IgD-negative memory B cell (primary cell): ENCODE measurements around the gene ACE. TPM values are rescaled to one million over a fixed set of nuclear protein-coding genes. Genes with fewer than 3 reads are reported as not detected.

Experiments used
- H3K27ac Mint-ChIP-seq, 3 donors: one replicate each; pipeline ENCODE4 v1.8.0; 2020 to 2022; ENCODE audit warnings: mild to moderate bottlenecking in 3 of 3, mixed read lengths in 3 of 3, moderate library complexity in 1 of 3
- H3K27me3 Mint-ChIP-seq: one replicate; pipeline ENCODE4 v1.8.0; 2021; ENCODE audit warnings: mixed read lengths
- H3K36me3 Mint-ChIP-seq: one replicate; pipeline ENCODE4 v1.8.0; 2020; ENCODE audit warnings: mild to moderate bottlenecking, mixed read lengths
- H3K4me1 Mint-ChIP-seq, 3 donors: one replicate each; pipeline ENCODE4 v1.8.0; 2020 to 2022; ENCODE audit warnings: mixed read lengths in 3 of 3, mild to moderate bottlenecking in 1 of 3
- H3K4me3 Mint-ChIP-seq, 4 donors: one replicate each; pipeline ENCODE4 v1.8.0; 2020 to 2022; ENCODE audit warnings: mild to moderate bottlenecking in 4 of 4, mixed read lengths in 4 of 4, moderate library complexity in 3 of 4
- H3K9me3 Mint-ChIP-seq, 3 donors: one replicate each; pipeline ENCODE4 v1.8.0; 2020 to 2021; ENCODE audit warnings: mixed read lengths in 3 of 3, mild to moderate bottlenecking in 1 of 3
- polyA plus RNA-seq: library from polyadenylated mRNA; unstranded; fragments of 300-500 nt; fragmentation: Illumina TruSeq; gene quantifications from one replicate; pipeline ENCODE4 v1.2.3, GENCODE V29; 2021

The ACE gene
- polyA plus RNA-seq, result 2.0 TPM

GRCh38 chr17:63476854-63477479 is at the start of gene ACE:
TSS of gene ACE (plus strand) at chr17:63477061. CDS start at chr17:63477095, 34 bp downstream.
- Mint-ChIP-seq H3K27me3 (peaks cover 19% of the 10 kb centered on the region), H3K4me1 (peaks cover 0 to 10% (median 0%) of the 10 kb centered on the region in 3 donors), H3K9me3 (peaks cover 0 to 2% (median 0%) of the 10 kb centered on the region in 3 donors), H3K27ac (peak within 1 kb of the TSS in 1 of 3 donors; percentile 65), H3K36me3 (no peaks in the 10 kb centered on the region), H3K4me3 (peak within 1 kb of the TSS; percentile 40 to 92 (median 77))

GRCh38 chr17:63429766-63430165 is 47.1 kb upstream of the ACE start:
- Mint-ChIP-seq H3K27ac (no peak overlapping the region), H3K4me1 (peaks cover 2 to 13% (median 10%) of the 10 kb centered on the region in 3 donors), H3K27me3 (peaks cover 9% of the 10 kb centered on the region), H3K36me3 (no peaks in the 10 kb centered on the region), H3K4me3 (no peak overlapping the region), H3K9me3 (no peaks in the 10 kb centered on the region)

GRCh38 chr17:63430223-63430622 is 46.6 kb upstream of the ACE start:
- H3K36me3 Mint-ChIP-seq, result no peaks in the 10 kb centered on the region
- H3K4me3 Mint-ChIP-seq, result no peak overlapping the region
- H3K4me1 Mint-ChIP-seq, result peaks cover 2 to 13% (median 10%) of the 10 kb centered on the region in 3 donors
- peak overlapping the region in 1 of 3 donors; percentile 47 for H3K27ac Mint-ChIP-seq
- H3K9me3 Mint-ChIP-seq, result no peaks in the 10 kb centered on the region
- H3K27me3 Mint-ChIP-seq, result peaks cover 9% of the 10 kb centered on the region

- peaks cover 0 to 11% (median 9%) of the 10 kb centered on the region in 3 donors for H3K4me1 Mint-ChIP-seq
Measured at GRCh38 chr17:63431618-63431938, 45.3 kb upstream of the ACE start.

GRCh38 chr17:63431939-63432804 is 44.7 kb upstream of the ACE start:
- Mint-ChIP-seq H3K27me3 (peaks cover 2% of the 10 kb centered on the region), H3K27ac (peak overlapping the region in 1 of 3 donors; percentile 31), H3K36me3 (no peaks in the 10 kb centered on the region), H3K4me3 (no peak overlapping the region), H3K4me1 (peaks cover 0 to 5% (median 3%) of the 10 kb centered on the region in 3 donors), H3K9me3 (no peaks in the 10 kb centered on the region)

More at GRCh38 chr17:63431618-63431938, 45.3 kb upstream of the ACE start:
- Mint-ChIP-seq H3K36me3 (no peaks in the 10 kb centered on the region), H3K27me3 (peaks cover 6% of the 10 kb centered on the region), H3K27ac (peak overlapping the region in 1 of 3 donors; percentile 31), H3K4me3 (no peak overlapping the region), H3K9me3 (no peaks in the 10 kb centered on the region)

- Mint-ChIP-seq H3K9me3 (no peaks in the 10 kb centered on the region), H3K36me3 (no peaks in the 10 kb centered on the region), H3K4me1 (peaks cover 0 to 3% (median 1%) of the 10 kb centered on the region in 3 donors), H3K27me3 (peaks cover 2% of the 10 kb centered on the region), H3K4me3 (peak overlapping the region in 1 of 4 donors; percentile 43), H3K27ac (no peak overlapping the region)
Measured at GRCh38 chr17:63433746-63434591, 42.9 kb upstream of the ACE start.

GRCh38 chr17:63434951-63435571 is 41.8 kb upstream of the ACE start:
- Mint-ChIP-seq H3K9me3 (no peaks in the 10 kb centered on the region), H3K27me3 (peaks cover 2% of the 10 kb centered on the region), H3K4me3 (peak overlapping the region in 1 of 4 donors; percentile 12), H3K4me1 (peaks cover 7 to 10% (median 9%) of the 10 kb centered on the region in 3 donors), H3K36me3 (no peaks in the 10 kb centered on the region), H3K27ac (peak overlapping the region in 1 of 3 donors; percentile 60)

- H3K27ac Mint-ChIP-seq, result no peak overlapping the region
- no peaks in the 10 kb centered on the region for H3K9me3 Mint-ChIP-seq
- peaks cover 2% of the 10 kb centered on the region for H3K27me3 Mint-ChIP-seq
- peaks cover 12 to 17% (median 14%) of the 10 kb centered on the region in 3 donors for H3K4me1 Mint-ChIP-seq
- no peaks in the 10 kb centered on the region for H3K36me3 Mint-ChIP-seq
- H3K4me3 Mint-ChIP-seq, result peak overlapping the region in 2 of 4 donors; percentile 34 to 73
Measured at GRCh38 chr17:63435681-63436522, 41.0 kb upstream of the ACE start.

- no peaks in the 10 kb centered on the region for H3K9me3 Mint-ChIP-seq
- peaks cover 2% of the 10 kb centered on the region for H3K27me3 Mint-ChIP-seq
- no peak overlapping the region for H3K27ac Mint-ChIP-seq
- no peaks in the 10 kb centered on the region for H3K36me3 Mint-ChIP-seq
- H3K4me1 Mint-ChIP-seq, result peaks cover 12 to 17% (median 14%) of the 10 kb centered on the region in 3 donors
- H3K4me3 Mint-ChIP-seq, result no peak overlapping the region
Measured at GRCh38 chr17:63436523-63437110, 40.2 kb upstream of the ACE start.

- Mint-ChIP-seq H3K27ac (no peak overlapping the region), H3K27me3 (peaks cover 2% of the 10 kb centered on the region), H3K4me3 (no peak overlapping the region), H3K36me3 (no peaks in the 10 kb centered on the region), H3K4me1 (peaks cover 12 to 17% (median 14%) of the 10 kb centered on the region in 3 donors), H3K9me3 (no peaks in the 10 kb centered on the region)
Measured at GRCh38 chr17:63437287-63438091, 39.4 kb upstream of the ACE start.

GRCh38 chr17:63438092-63439051 is 38.5 kb upstream of the ACE start:
- H3K27me3 Mint-ChIP-seq, result no peaks in the 10 kb centered on the region
- H3K9me3 Mint-ChIP-seq, result no peaks in the 10 kb centered on the region
- peaks cover 13 to 17% (median 14%) of the 10 kb centered on the region in 3 donors for H3K4me1 Mint-ChIP-seq
- no peak overlapping the region for H3K27ac Mint-ChIP-seq
- H3K4me3 Mint-ChIP-seq, result peak overlapping the region in 1 of 4 donors; percentile 88
- no peaks in the 10 kb centered on the region for H3K36me3 Mint-ChIP-seq

GRCh38 chr17:63439687-63440086 is 37.2 kb upstream of the ACE start:
- no peaks in the 10 kb centered on the region for H3K27me3 Mint-ChIP-seq
- H3K4me3 Mint-ChIP-seq, result peak overlapping the region in 3 of 4 donors; percentile 5 to 83 (median 19)
- no peaks in the 10 kb centered on the region for H3K9me3 Mint-ChIP-seq
- H3K27ac Mint-ChIP-seq, result peak overlapping the region; percentile 16 to 85 (median 41)
- H3K4me1 Mint-ChIP-seq, result peaks cover 13 to 20% (median 17%) of the 10 kb centered on the region in 3 donors
- no peaks in the 10 kb centered on the region for H3K36me3 Mint-ChIP-seq
